WTC11 (cell line): Measurements from ENCODE around the gene CC2D1A. TPM values are rescaled to one million over a fixed set of nuclear protein-coding genes. Genes with fewer than 3 reads are reported as not detected.

Experiments
- ATAC-seq: fragments of 200-7000 bp; cut with Tn5 transposase; 2 replicates; pipeline ENCODE4 v1.10.0; 2021; ENCODE audit warnings: mild to moderate bottlenecking, moderate library complexity
- CTCF ChIA-PET: fragments of 300-600 bp; sonication (Branson Sonifier 250); formaldehyde crosslinking; loops from one replicate; lab custom pipeline; 2021; ENCODE audit warnings: antibody characterized with exemption; lab: Charles Lee
- POLR2A ChIA-PET: fragments of 350-600 bp; sonication (Branson Sonifier 250); formaldehyde crosslinking; loops from one replicate; lab custom pipeline; 2021; ENCODE audit warnings: antibody characterized with exemption; lab: Charles Lee
- DNase-seq: peaks from one replicate; pipeline ENCODE4 v3.0.0; 2021; ENCODE audit warnings: low spot score
- H3K27ac Mint-ChIP-seq: 2 replicates; pipeline ENCODE4 v1.8.0; 2021; ENCODE audit warnings: mixed read lengths
- H3K27me3 Mint-ChIP-seq: 2 replicates; pipeline ENCODE4 v1.8.0; 2021; ENCODE audit warnings: low read depth, mild to moderate bottlenecking, moderate library complexity, mixed read lengths
- H3K36me3 Mint-ChIP-seq: 2 replicates; pipeline ENCODE4 v1.8.0; 2021; ENCODE audit warnings: mixed read lengths
- H3K4me1 Mint-ChIP-seq: 2 replicates; pipeline ENCODE4 v1.8.0; 2022; ENCODE audit warnings: mixed read lengths
- H3K4me3 Mint-ChIP-seq: 2 replicates; pipeline ENCODE4 v1.8.0; 2021; ENCODE audit warnings: mild to moderate bottlenecking, moderate library complexity, mixed read lengths
- H3K9me3 Mint-ChIP-seq: 2 replicates; pipeline ENCODE4 v1.8.0; 2021; ENCODE audit warnings: mixed read lengths
- IRF1 ChIP-seq: sonication (generic); formaldehyde crosslinking; IDR thresholded peaks from 2 replicates; pipeline ENCODE4 v1.8.0; 2023; ENCODE audit warnings: missing genetic modification reagents
- MXD4 ChIP-seq: fragments of 250-450 bp; sonication (Bioruptor Pico); IDR thresholded peaks from 2 replicates; pipeline ENCODE4 v1.8.0; 2021; ENCODE audit warnings: mild to moderate bottlenecking, moderate library complexity, borderline replicate concordance
- PRDM15 ChIP-seq: sonication (generic); formaldehyde crosslinking; IDR thresholded peaks from 2 replicates; pipeline ENCODE4 v1.8.0; 2022; ENCODE audit warnings: missing genetic modification reagents
- SOX15 ChIP-seq: fragments of 250-450 bp; sonication (Bioruptor Pico); IDR thresholded peaks from 2 replicates; pipeline ENCODE4 v1.9.0; 2021; ENCODE audit warnings: mild to moderate bottlenecking
- microRNA-seq: library from miRNA; unstranded; fragments of <30 nt; microRNA quantifications from one replicate; pipeline ENCODE4 v1.2.0, GENCODE V29; 2022; ENCODE audit warnings: borderline number of aligned reads
- total RNA-seq: library from RNA; stranded (reverse); gene quantifications from 3 replicates; pipeline ENCODE4 v1.2.3, GENCODE V29; 2021

CC2D1A gene
- total RNA-seq, 1 experiment from 2014 or later, result 44.2 TPM

- no peak for TF ChIP-seq PRDM15
- TF ChIP-seq IRF1, result no peak
Observed at GRCh38 chr19:13979686-13980085, 73.7 kb downstream of the CC2D1A start (continued).

- ChIA-PET POLR2A (interaction anchor here (1.3 kb wide), 1 partner anchor 25 kb away, joined by 4 read pairs; no protein-coding TSS in a partner anchor), CTCF (interaction anchor here (1.8 to 2.5 kb wide), 2 partner anchors 26 to 52 kb away, joined by 10 to 12 read pairs; partner anchors contain the start of genes IL27RA and RFX1)
- Mint-ChIP-seq H3K27me3 (no peaks in the 10 kb centered on the region; the same call in 1 of the 2 replicates), H3K4me3 (no peak overlapping the region), H3K9me3 (no peaks in the 10 kb centered on the region), H3K27ac (no peak overlapping the region), H3K36me3 (peaks cover 3% of the 10 kb centered on the region; the same call in 1 of the 2 replicates), H3K4me1 (peaks cover 28% of the 10 kb centered on the region)
- DNase-seq, result no peak
- no peak for ATAC-seq
- TF ChIP-seq MXD4 (CRISPR knock-in tag) (no peak), SOX15 (no peak)
Observed at GRCh38 chr19:13980340-13980739, 74.3 kb downstream of the CC2D1A start.

Small RNA genes within 50 kb of the gene (microRNA-seq; reads per million reads assigned to microRNA genes)
- gene MIR181C (20.6 reads per million, percentile 40 among the genes with 10 or more reads in this experiment), gene MIR181D (51.3 reads per million, percentile 52 among the genes with 10 or more reads in this experiment)

Other genes with a start within 250 kb of the CC2D1A start
- 27.9 to 29.9 TPM (median 28.1 TPM) in 3 replicates for gene MRI1, start 141.7 kb upstream of the CC2D1A start, total RNA-seq
- 102 to 112 TPM (median 110 TPM) in 3 replicates for gene C19orf53, start 131.7 kb upstream of the CC2D1A start, total RNA-seq
- 33.4 to 35.5 TPM (median 34.2 TPM) in 3 replicates for gene ZSWIM4, start 110.8 kb upstream of the CC2D1A start, total RNA-seq
- gene NANOS3, start 29.1 kb upstream of the CC2D1A start, total RNA-seq, result 0.66 to 1.1 TPM (median 0.71 TPM) in 3 replicates
- gene BRME1, start 84 bp upstream of the CC2D1A start, total RNA-seq, result 5.0 to 7.2 TPM (median 6.4 TPM) in 3 replicates
- gene PODNL1, start 32.2 kb downstream of the CC2D1A start, total RNA-seq, result 1.1 to 1.4 TPM (median 1.4 TPM) in 3 replicates
- gene DCAF15, start 46.3 kb downstream of the CC2D1A start, total RNA-seq, result 82.9 to 89.0 TPM (median 83.3 TPM) in 3 replicates
- gene RFX1, start 100.1 kb downstream of the CC2D1A start, total RNA-seq, result 20.4 to 23.2 TPM (median 21.4 TPM) in 3 replicates
- gene RLN3, start 121.9 kb downstream of the CC2D1A start, total RNA-seq, result not detected in 3 replicates
- gene IL27RA, start 125.6 kb downstream of the CC2D1A start, total RNA-seq, result 11.8 to 12.2 TPM (median 12.0 TPM) in 3 replicates
- gene PALM3, start 155.9 kb downstream of the CC2D1A start, total RNA-seq, result 25.9 to 31.1 TPM (median 28.6 TPM) in 3 replicates
- 2.4 to 3.4 TPM (median 3.2 TPM) in 3 replicates for gene MISP3, start 166.6 kb downstream of the CC2D1A start, total RNA-seq
- 0.35 to 0.87 TPM (median 0.41 TPM) in 3 replicates for gene C19orf67, start 179.6 kb downstream of the CC2D1A start, total RNA-seq
- 113 to 131 TPM (median 116 TPM) in 3 replicates for gene SAMD1, start 184.6 kb downstream of the CC2D1A start, total RNA-seq
- gene PRKACA, start 211.6 kb downstream of the CC2D1A start, total RNA-seq, result 37.8 to 48.0 TPM (median 41.7 TPM) in 3 replicates
- gene ASF1B, start 230.4 kb downstream of the CC2D1A start, total RNA-seq, result 37.1 to 40.4 TPM (median 38.4 TPM) in 3 replicates